Left lobe of liver (tissue), 2 donors: Measurements from ENCODE around the gene NUTM2A. TPM values are rescaled to one million over a fixed set of nuclear protein-coding genes. Genes with fewer than 3 reads are reported as not detected.
"Not testable (repeated sequence)": the region's sequence is repeated elsewhere in the genome, so short reads cannot be mapped to it uniquely, and the experiment has no call there.

ENCODE experiments used
- ATAC-seq: fragments of 200-7000 bp; cut with Tn5 transposase; one replicate; pipeline ENCODE4 v1.9.1; 2020; ENCODE audit warnings: mild to moderate bottlenecking, moderate library complexity
- DNase-seq: peaks from one replicate; pipeline ENCODE4 v3.0.0-alpha.2; 2020; ENCODE audit warnings: low spot score
- total RNA-seq: library from RNA; stranded (reverse); gene quantifications from one replicate; pipeline ENCODE4 v1.2.1, GENCODE V29; 2021
- donor health status: DM: no; HTN: no; CAD: no; lungs with moderate emphysema.
- donor health status: DM: no; HTN: yes; CAD: no.

NUTM2A gene
- total RNA-seq, 1 donor from 2014 or later, result 1.1 TPM

GRCh38 chr10:87242192-87242591 lies 16.9 kb downstream of the NUTM2A start:
- not testable (repeated sequence) for DNase-seq, ATAC-seq

DNA sequence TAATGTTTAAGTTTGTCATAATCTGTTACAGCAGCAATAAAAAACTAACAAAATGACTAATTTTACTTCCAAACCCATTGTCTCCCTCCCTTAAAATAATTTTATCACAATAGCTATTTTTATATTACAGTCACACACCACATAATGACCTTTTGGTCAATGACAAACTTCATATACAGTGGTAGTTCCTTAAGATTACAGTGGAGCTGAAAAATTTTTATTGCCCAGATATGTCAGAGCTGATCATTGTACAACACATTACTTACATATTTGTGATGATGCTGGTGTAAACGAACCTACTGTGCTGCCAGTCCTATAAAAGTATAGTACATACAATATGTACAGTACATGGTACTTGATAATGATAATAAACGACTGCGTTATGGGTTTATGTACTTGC lies 22.1 kb downstream of the NUTM2A start:
- ATAC-seq, DNase-seq: not testable (repeated sequence)

DNA sequence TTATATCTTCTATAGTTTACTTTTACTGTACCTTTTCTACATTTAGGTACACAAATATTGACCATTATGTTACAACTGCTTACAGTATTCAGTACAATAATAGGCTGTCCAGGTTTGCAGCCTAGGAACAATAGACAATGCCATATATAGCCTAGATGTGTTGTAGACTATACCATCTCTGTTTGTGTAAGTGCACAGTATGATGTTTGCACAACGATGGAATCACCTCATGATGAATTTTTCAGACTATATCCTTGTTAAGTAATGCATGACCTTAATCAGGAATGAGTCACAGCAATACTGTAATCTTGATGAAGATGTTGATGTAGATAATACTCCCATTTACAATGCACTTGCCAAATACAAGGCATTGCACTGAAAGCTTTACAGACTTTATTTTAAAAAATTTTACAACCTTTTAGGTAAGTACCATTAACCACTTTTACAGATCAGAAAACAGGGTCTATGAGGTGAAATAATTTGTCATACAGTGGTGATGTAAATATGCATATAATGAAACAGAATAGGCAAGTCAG lies 23.6 kb downstream of the NUTM2A start:
- not testable (repeated sequence) for ATAC-seq, DNase-seq

DNA sequence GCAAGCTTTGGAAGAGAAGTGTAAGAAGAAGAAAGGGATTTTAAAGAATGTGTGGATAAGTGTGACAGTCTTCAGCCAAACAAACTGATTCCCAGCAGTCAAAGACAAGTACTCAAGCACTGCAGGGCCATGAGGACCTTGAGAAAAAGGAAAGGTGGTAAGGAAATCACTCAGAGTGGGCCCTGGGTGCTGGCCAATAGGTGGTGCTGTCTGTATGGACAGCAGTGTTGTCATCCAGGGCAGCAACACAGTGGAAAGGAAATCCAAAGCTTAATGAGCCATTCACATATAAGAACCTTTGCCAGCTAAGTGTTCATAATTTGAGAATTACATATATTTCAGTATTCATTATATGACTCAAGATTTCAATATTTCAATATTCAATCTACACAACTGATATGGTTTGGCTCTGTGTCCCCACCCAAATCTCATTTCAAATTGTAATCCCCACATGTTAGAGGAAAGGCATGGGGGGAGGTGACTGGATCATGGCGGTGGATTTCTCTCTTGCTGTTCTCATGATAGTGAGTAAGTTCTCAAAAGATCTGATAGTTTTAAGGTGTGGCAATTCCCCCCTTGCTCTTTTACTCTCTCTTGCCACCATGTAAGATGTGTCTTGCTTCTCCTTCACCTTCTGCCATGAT lies 55.6 kb downstream of the NUTM2A start:
- not testable (repeated sequence) for DNase-seq
- peak; percentile 66 for ATAC-seq

Other genes starting within 250 kb of the NUTM2A start
- gene FAM25A, start 205.2 kb upstream of the NUTM2A start, total RNA-seq, result not detected
- gene GLUD1, start 130.6 kb upstream of the NUTM2A start, total RNA-seq, result 524 TPM
- gene SHLD2, start 130.2 kb upstream of the NUTM2A start, total RNA-seq, result 26.7 TPM
- 4.0 TPM for gene NUTM2D, start 132.3 kb downstream of the NUTM2A start, total RNA-seq